Mucosa of gallbladder (tissue), 1 donor: ENCODE data around the gene PTGIR. TPM values are rescaled to one million over a fixed set of nuclear protein-coding genes. Genes with fewer than 3 reads are reported as not detected.

ENCODE experiments used
- DNase-seq: peaks from one replicate; pipeline ENCODE4 v3.0.0-alpha.2; 2020; ENCODE audit warnings: low spot score
- total RNA-seq: library from RNA; stranded (reverse); gene quantifications from one replicate; pipeline ENCODE4 v1.2.1, GENCODE V29; 2021
- donor health status: DM: no; HTN: no; CAD: no.

The PTGIR gene
- total RNA-seq, 1 donor from 2014 or later = 1.7 TPM

DNA sequence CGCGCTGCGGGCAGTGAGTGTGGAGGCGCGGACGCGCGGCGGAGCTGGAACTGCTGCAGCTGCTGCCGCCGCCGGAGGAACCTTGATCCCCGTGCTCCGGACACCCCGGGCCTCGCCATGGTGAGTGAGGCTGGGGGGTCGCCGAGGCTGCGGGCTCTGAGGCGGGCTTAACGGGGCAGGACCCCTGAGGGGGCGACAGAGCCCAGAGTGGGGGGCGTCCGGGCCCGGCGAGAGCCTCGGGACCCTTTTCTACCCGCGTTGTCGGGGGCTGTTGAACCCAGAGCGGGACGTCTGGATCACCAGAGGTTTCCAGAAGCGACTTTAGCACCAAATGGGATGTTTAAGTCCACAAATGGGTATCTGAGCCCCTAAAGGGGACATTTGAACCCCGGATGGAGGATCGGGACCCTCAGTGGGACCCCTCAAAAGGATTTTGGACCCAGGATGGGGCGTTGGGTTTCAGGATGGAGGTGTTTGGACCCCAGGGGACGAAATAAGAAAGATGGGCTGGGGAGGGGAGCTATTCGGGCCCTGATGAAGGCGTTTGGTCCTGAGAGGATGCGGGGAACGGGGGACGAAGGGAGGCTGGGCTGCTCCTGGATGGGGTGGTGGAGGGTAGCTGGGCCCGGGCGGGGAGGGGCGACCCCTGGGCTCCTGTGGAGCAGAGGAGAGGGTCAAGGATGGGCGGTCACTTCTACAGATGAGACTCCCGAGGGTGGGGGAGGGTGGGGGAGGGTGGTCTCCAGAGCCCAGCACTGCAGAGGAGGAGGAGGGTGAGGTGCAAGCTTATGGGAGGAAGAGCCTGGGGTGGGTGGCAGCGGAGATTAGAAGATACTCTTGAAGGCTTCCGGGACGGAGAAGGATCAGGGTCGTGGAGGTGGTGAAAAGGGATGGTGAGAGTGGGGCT lies 23.3 kb downstream of the PTGIR start, which contains the start of gene CALM3:
CALM3 (plus strand) TSS at position 13 of the 907 bp plus-strand sequence; CDS start at position 118, 105 bp downstream.
- DNase-seq = no peak

DNA sequence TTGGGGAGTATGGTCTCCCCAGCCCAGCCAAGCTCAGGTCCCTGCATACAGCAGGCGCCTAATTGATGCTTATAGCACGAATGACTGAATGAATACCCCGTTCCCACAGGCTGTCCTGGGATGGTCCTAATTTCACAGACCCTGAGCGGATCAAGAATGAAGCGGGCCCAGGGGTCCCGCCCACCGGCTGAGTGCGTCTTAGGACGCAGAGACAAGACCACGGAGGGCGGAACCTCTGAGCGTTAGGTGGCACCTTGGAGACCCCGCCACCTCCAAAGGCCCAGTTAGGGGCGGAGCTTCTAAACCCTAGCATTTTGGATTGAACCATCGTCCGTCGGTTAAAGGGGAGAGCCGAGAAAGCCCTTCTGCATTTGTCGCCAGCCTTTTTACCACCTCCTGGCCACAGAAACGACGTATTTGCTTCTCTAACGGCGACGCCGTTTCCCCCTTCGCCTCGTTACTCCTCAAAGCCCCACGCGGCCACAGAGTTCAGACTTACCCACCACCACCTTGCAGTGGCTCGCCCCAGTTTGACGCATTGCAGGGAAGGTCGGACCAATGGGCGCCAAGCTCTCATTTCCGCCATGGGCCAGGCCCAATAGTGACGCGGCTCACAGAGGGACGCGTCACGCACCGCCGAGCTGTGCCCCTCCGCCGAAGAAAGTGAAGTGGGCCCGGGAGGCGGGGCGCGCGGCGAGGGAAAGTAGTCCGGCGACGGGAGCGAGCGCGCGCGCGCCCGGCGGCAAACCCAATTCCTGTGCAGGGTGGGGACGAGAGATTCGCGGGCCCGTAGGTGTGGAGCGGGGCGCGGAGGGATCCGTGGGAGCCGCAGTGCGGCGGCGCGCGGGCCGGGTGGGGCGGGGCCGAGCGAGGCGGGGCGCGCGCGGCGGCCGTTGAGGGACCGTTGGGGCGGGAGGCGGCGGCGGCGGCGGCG lies 24.2 kb downstream of the PTGIR start:
- DNase-seq = peak; percentile 98

- no peak for DNase-seq
Observed at GRCh38 chr19:46599716-46600373, 25.0 kb downstream of the PTGIR start.

GRCh38 chr19:46598372-46598917 lies 26.4 kb downstream of the PTGIR start:
- DNase-seq = no peak

DNA sequence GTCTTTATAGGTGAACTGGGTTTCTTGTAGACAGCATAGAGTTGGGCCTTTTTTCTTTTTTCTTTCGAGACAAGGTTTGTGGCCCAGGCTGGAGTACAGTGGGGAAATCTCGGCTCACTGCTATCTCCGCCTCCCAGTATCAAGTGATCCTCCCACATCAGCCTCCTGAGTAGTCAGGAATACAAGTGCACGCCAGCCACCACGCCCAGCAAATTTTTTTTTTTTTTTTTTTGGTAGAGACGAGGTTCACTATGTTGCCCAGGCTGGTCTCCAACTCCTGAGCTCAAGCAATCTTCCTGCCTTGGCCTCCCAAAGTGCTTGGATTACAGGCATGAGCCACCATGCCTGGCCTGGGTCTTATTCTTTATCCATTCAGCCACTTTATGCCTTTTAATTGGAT lies 28.9 kb downstream of the PTGIR start:
- DNase-seq = no peak

DNA sequence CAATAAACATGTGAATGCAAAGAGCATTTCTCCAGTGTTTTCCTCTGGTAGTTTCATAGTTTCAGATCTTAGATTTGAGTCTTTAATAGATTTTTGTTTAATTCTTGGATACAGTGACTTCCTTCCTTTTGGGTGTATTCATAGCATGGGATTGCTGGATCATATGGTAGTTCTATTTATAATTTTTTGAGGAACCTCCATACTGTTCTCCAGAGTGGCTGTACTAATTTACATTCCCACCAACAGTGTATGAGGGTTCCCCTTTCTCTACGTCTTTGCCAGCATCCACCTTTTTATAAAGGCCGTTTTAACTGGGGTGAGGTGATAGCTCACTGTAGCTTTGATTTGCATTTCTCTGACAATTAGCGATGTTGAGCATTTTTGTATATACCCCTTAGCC lies 33.0 kb downstream of the PTGIR start:
- no peak for DNase-seq

DNA sequence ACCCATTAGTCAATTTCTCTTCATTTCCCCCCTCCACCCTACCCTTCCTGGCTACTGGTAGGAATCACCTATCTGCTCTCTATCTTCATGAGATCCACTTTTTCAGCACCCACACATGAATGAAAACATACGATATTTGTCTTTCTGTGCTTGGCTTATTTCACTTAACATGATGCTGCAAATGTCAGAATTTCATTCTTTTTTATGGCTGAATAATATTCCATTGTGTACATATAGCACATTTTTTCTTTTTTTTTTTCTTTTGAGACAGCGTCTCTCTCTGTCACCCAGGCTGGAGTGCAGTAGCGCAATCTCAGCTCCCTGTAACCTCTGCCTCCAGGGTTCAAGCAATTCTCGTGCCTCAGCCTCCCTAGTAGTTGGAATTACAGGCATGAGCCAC lies 33.6 kb downstream of the PTGIR start:
- DNase-seq = no peak

DNA sequence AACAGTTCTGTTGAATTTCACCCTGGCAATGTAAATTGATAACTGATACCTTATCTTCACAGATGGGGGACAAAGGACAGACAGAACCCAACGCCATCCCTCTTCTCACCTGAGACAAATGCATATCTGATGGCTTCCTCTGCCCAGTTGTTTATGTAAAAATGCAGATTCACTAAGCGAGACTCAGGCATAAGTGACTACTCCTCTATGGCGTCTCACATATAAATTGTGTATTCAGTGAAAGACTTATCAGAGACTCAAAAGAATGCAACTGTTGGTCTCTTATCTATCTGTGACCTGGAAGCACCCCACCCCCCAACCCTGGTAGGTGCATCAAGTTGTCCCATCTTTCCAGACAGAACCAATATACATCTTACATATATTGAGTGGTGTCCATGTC lies 37.0 kb downstream of the PTGIR start:
- DNase-seq = no peak

DNA sequence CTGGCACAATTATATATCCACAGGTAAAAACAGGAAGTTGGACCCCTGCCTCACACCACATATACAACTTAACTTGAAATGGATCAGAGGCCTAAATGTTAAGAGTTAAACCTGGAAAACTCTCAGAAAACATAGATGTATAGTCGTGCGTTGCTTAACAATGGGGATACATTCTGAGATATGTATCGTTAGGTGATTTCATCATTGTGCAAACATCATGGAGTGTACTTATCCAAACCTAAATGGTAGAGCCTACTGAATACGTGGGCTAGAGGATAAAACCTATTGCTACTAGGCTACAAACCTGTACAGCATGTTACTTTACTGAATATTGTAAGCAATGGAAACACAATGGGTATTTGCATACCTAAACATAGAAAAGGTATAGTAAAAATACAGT lies 38.6 kb downstream of the PTGIR start:
- no peak for DNase-seq

DNA sequence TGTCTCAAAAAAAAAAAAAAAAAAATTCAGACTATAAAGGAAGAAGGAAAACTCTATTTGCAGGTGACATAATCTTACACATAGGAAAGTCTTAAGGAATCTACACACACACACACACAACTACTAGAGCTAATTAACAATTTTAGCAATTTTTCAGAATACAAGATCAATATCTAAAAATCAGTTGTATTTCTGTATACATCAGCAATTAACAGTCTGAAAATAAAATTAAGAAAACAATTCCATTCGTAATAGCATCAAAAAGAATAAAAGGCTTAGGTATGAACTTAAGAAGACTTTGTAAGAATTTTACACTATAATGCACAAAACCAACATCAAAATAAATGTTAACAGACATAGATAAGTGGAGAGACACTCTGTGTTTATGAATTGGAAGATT lies 39.4 kb downstream of the PTGIR start:
- no peak for DNase-seq

DNA sequence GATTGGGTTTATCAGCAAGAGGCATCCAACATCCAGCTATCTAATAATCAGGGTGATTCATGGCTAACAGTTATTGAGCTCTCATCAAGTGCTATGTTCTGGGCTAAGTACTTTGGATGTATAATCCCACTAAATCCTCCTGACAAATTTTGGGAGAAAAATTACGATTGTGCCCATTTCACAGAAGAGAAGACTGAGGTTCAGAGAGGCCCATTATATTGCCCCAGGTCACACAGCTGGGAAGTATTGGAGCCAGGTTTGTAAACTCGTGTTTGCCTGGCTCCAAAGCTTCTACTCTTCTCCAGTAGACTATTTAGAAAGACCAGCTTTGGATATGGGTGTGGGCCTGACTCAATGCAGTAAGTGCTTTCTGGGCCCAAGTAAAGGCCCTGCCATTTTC lies 44.6 kb downstream of the PTGIR start:
- DNase-seq = peak; percentile 1

GRCh38 chr19:46579361-46579879 lies 45.5 kb downstream of the PTGIR start:
- DNase-seq = no peak

- no peak for DNase-seq
Observed at GRCh38 chr19:46578450-46578849, 46.4 kb downstream of the PTGIR start.

DNA sequence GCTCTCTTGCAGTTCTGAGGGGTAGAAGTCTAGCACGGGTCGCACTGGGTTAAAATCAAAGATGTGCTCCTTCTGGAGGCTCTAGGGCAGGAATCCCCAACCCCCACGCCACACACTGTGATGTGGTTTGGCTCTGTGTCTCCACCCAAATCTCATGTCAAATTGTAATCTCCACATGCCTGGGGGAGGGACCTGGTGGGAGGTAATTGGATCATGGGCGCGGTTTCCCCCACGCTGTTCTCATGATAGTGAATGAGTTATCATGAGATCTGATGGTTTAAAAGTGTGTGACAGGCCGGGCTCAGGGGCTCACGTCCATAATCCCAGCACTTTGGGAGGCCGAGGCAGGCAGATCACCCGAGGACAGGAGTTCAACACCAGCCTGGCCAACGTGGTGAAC lies 50.4 kb downstream of the PTGIR start:
- no peak for DNase-seq

- peak; percentile 15 for DNase-seq
Observed at GRCh38 chr19:46573679-46574498, 51.0 kb downstream of the PTGIR start.

DNA sequence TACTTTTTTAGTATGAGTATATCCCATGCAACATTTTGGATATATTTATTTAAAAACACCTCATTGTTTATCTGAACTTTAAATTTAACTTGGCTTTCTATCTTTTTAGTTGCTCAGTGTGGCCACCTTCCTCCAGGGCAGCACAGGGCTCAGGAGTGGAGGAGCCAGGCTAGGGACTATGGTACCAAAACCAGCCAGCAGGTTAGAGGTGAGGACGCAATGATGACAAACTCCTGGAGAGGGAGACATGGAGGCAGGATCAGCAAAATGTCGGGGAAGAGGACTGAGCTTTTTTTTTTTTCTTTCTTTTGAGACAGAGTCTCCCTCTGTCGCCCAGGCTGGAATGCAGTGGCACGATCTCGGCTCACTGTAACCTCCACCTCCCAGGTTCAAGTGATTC lies 53.4 kb downstream of the PTGIR start:
- DNase-seq = no peak
